AG10803 (cell line): ENCODE measurements around the gene NAGLU.

Source experiments
- DNase-seq: peaks from one replicate; pipeline ENCODE4 v3.0.0; 2010; ENCODE audit warnings: low read depth
- H3K4me3 ChIP-seq: 2 replicates; pipeline ENCODE4 v1.5.1; 2011; ENCODE audit warnings: mild to moderate bottlenecking, low read length, control low read depth
- TF ChIP-seq, protein P1 (sequence below): conservative IDR thresholded peaks from 2 replicates; pipeline ENCODE4 v1.5.1; 2011; ENCODE audit warnings: mild to moderate bottlenecking, low read length, control low read depth, inconsistent platforms

Gene NAGLU

DNA sequence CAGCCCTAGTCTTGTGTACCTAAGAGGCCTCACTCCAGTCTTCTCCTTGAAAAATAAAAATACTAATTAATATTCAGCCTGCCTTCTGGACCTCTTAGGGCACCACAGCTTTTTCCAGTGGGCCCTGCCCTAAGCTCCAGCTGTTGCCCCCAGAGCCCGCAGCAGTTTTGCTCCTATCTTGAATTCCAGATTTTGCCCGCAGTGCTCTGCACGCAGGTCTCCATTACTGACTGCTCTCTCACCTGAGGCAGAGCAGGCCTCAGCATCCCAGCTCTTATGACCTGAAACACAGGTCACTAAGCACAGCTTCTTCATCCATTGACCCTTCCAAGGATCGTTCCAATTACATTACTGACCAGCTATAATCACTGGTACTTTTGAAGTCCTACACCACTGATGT is 28.4 kb upstream of the NAGLU start:
- DNase-seq, result no peak

DNA sequence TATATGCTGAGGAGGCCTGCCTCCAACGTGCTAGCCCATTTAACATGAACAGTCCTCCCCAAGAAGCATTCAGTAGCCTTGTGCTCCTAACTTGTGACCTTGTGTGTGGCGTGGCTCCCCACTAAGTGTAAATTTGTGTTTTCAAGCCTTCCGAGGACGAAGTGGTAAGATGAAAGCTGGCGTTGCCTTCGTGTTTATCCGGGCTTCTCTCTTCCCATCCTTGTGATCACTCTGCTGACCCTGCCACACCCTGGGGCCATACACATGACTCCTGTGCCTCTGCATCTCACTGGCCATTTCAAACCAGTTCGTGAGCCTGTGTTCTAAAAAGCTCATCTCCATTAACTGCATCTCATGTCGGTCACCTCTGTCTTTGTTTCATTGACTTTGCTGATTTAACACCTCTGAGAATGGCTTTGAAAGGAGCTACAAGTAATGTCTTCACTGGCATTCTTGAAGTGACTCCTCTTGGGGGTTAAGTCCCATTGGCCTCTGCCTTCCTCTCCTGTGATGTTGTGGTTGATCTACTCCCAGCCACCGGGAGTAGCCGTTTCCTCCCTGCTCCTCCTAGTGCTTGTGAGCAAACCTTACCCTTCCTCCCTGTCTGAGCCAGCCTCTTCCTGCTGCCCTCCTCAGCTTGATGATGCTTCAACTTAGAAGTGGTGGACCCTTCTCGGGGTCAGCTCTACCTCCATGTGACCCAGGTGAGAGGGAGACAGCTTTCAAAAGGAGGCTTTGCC is 27.4 kb upstream of the NAGLU start:
- DNase-seq, result no peak
- TF ChIP-seq, protein P1, sequence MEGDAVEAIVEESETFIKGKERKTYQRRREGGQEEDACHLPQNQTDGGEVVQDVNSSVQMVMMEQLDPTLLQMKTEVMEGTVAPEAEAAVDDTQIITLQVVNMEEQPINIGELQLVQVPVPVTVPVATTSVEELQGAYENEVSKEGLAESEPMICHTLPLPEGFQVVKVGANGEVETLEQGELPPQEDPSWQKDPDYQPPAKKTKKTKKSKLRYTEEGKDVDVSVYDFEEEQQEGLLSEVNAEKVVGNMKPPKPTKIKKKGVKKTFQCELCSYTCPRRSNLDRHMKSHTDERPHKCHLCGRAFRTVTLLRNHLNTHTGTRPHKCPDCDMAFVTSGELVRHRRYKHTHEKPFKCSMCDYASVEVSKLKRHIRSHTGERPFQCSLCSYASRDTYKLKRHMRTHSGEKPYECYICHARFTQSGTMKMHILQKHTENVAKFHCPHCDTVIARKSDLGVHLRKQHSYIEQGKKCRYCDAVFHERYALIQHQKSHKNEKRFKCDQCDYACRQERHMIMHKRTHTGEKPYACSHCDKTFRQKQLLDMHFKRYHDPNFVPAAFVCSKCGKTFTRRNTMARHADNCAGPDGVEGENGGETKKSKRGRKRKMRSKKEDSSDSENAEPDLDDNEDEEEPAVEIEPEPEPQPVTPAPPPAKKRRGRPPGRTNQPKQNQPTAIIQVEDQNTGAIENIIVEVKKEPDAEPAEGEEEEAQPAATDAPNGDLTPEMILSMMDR, result no peak
- no peak overlapping the region for H3K4me3 ChIP-seq

More for the DNA sequence above, 28.4 kb upstream of the NAGLU start:
- H3K4me3 ChIP-seq, result no peak overlapping the region
- TF ChIP-seq, protein P1, result no peak

DNA sequence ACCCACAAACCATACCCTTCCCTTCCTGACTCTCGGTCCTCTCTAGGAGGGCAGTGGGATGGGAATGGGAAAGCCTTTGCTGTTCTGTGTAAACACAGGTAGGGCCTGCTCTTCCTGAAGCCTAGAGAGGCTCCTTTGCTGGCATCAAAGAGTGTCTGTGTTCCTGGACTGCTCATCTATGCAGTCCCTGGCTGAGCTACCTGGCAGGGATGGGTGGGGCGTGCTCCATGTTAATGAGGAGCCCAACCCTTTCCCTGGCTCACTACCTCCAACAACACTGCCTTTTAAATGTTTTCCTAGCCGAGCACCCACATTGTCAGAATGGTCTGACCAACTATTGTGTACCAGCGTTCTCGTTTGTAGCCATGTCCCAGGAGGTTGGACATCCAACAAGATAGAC is 26.6 kb upstream of the NAGLU start:
- H3K4me3 ChIP-seq, result no peak overlapping the region
- TF ChIP-seq, protein P1, result no peak
- no peak for DNase-seq

DNA sequence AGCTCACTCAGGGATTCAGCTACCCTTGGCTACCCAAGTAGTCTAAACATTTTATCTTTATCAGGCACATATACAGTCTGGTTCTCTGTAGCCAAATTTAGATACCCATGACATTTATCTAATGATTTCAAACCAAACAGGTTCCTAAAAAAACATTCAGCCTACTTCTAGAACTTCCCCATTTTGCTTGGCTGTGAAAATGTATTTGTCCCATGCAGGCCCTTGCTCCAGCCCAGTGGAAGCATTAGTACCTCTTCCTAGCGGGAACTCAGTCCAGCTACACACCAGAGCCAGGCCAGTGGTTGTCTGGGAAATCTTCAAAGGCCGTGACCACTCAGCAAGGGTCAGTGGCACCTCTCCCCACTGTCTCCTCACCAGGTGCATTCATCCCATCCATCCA is 26.2 kb upstream of the NAGLU start:
- no peak overlapping the region for H3K4me3 ChIP-seq
- TF ChIP-seq, protein P1, result no peak
- DNase-seq, result no peak

DNA sequence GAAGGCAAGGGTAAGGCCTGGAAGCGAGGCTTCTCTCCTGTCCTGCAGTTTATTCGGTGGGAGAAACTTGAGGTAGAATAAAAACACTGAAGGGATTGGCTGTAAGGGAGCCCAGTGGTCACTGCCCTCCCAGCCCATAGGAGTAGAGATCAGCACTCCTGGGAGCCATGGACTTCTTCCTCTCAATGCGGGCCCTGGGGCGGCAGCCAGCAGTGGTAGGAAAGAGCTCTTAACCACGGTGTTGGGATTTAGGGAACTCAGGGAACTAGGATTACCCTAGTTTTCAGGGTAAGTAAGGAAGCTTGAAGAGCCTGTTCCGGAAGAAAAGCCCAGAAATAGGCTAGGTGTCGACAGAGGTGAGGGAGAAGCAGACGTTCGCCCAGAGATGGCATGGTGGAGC is 23.8 kb upstream of the NAGLU start:
- TF ChIP-seq, protein P1, result no peak
- H3K4me3 ChIP-seq, result no peak overlapping the region
- DNase-seq, result no peak

DNA sequence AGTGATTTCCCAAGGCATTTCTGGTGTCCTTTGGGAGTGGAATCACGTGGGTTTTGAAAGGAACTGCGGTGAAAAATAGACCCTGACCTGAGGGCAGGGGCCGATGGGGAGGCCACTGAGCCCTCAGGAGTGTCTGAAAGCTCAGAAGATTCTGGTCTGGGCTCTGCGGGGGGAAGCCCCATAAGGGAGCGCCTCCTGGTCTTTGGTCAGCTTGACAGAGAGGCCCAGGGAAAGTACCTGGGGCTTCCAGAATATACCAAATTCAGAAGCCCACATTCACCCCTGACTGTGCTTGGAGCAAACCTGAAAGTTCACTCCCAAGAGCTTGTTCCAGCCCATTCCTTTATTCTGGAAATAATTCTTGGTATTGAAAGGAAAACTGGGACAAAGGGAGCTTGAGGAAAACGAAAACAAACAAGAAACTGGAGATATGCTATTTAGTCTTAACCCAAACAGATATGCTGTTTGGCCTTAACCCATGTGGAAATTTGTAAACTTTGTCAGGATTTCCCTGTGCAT is 23.2 kb upstream of the NAGLU start:
- TF ChIP-seq, protein P1, result no peak
- H3K4me3 ChIP-seq, result no peak overlapping the region
- no peak for DNase-seq

DNA sequence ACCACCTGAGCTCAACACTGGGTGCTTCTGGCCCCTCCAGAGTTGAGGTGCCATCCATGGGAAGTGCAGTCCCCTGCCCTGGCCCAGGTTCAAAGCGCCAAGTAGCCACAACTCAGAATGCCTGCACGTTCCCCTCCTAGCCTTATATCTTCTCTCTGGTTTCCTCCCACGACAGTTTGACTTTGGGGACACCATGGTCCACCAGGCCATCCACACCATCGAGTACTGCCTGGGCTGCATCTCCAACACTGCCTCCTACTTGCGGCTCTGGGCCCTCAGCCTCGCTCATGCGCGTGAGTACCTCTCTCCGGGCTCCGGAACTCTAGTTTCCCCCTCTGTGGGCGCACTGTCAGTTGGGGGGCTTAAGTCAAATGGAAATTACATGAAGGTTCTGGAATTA is 22.4 kb upstream of the NAGLU start:
- TF ChIP-seq, protein P1, result no peak
- DNase-seq, result no peak

More for the DNA sequence above, 22.4 kb upstream of the NAGLU start:
- no peak overlapping the region for H3K4me3 ChIP-seq
